GM10248 (cell line): Measurements from ENCODE around the gene C9orf78.

Experiments used
- CTCF ChIA-PET: fragments of 300-600 bp; sonication (Branson Sonifier 250); formaldehyde crosslinking; extraction: SDS; loops from one replicate; lab custom pipeline; 2021; ENCODE audit warnings: antibody characterized with exemption; lab: Yijun Ruan, JAX
- POLR2A ChIA-PET: fragments of 350-650 bp; sonication (Branson Sonifier 250); formaldehyde crosslinking; extraction: SDS; loops from one replicate; lab custom pipeline; 2020; ENCODE audit warnings: antibody characterized with exemption; lab: Yijun Ruan, JAX
- DNase-seq: peaks from one replicate; pipeline ENCODE4 v3.0.0; 2012; ENCODE audit errors: extremely low spot score
- TF ChIP-seq, protein P1 (sequence below): IDR thresholded peaks from 2 replicates; pipeline ENCODE4 v1.5.1; 2012; ENCODE audit warnings: mild to moderate bottlenecking, low read depth; ENCODE audit errors: extremely low read depth, missing control alignments, control extremely low read depth

The C9orf78 gene

GRCh38 chr9:129823935-129824601 lies 11.0 kb downstream of the C9orf78 start, which contains the start of gene TOR1A:
TOR1A (minus strand) TSS chr9:129824136; CDS start chr9:129824085, 51 bp downstream.
- ChIA-PET CTCF (interaction anchor here (1.0 kb wide), 1 partner anchor 19 kb away, joined by 3 read pairs; no protein-coding TSS in a partner anchor), POLR2A (no interaction called here)
- peak; percentile 95 for DNase-seq
- TF ChIP-seq, protein P1, sequence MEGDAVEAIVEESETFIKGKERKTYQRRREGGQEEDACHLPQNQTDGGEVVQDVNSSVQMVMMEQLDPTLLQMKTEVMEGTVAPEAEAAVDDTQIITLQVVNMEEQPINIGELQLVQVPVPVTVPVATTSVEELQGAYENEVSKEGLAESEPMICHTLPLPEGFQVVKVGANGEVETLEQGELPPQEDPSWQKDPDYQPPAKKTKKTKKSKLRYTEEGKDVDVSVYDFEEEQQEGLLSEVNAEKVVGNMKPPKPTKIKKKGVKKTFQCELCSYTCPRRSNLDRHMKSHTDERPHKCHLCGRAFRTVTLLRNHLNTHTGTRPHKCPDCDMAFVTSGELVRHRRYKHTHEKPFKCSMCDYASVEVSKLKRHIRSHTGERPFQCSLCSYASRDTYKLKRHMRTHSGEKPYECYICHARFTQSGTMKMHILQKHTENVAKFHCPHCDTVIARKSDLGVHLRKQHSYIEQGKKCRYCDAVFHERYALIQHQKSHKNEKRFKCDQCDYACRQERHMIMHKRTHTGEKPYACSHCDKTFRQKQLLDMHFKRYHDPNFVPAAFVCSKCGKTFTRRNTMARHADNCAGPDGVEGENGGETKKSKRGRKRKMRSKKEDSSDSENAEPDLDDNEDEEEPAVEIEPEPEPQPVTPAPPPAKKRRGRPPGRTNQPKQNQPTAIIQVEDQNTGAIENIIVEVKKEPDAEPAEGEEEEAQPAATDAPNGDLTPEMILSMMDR, result no peak

DNA sequence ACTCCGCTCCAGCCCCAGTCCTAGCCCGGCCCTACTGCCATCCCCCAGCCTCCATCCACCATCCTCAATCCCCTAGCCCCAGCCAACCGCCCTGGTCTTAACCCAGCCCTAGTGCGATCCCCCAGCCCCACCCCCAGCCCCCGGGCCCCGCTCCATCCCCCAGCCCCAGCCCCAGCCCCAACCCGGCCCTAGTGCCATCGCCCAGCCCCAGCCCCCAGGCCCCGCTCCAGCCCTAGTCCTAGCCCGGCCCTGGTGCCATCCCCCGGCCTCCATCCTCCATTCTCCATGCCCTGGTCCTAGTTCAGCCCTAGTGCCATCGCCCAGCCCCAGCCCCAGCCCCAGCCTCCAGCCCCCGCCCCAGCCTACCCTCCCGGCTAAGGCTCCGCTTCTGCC lies 11.5 kb downstream of the C9orf78 start:
- peak; percentile 42 for DNase-seq
- ChIA-PET POLR2A (no interaction called here), CTCF (no interaction called here)
- TF ChIP-seq, protein P1, result no peak

- POLR2A ChIA-PET, result interaction anchor here (0.6 kb wide), 1 partner anchor 299 kb away, joined by 3 read pairs; no protein-coding TSS in a partner anchor
- TF ChIP-seq, protein P1, result no peak
- peak; percentile 45 for DNase-seq
- CTCF ChIA-PET, result no interaction called here
These were observed 12.1 kb downstream of the C9orf78 start for GRCh38 chr9:129822898-129823541.

- CTCF ChIA-PET, result interaction anchor here (1.2 kb wide), 1 partner anchor 13 kb away, joined by 3 read pairs; the partner anchor contains the start of gene TOR1B
- no peak for DNase-seq
- TF ChIP-seq, protein P1, result no peak
- POLR2A ChIA-PET, result no interaction called here
These were observed 18.3 kb downstream of the C9orf78 start for GRCh38 chr9:129816501-129817435.

DNA sequence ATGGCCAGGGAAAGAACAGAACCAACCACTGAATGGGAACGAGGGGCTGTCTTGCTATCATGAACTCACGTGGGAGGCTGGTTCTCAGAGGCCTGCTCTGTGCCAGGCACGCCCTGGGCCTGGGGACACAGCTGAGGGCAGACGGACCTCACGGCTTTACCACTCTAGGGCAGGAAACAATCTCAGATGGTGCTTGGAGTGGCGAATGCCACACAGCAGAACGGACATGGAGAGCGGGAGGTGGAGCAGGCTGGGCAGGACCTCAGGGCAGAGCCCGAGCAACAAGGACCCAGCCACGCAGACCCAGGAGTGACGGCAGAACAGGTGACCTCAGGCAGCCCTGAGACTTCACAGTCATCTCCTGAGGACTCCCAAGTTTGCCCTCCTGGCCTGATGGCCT lies 19.8 kb downstream of the C9orf78 start:
- no peak for DNase-seq
- ChIA-PET POLR2A (no interaction called here), CTCF (no interaction called here)
- TF ChIP-seq, protein P1, result no peak
